GM23338 (cell line): Measurements from ENCODE around the gene SUGCT. TPM values are rescaled to one million over a fixed set of nuclear protein-coding genes. Genes with fewer than 3 reads are reported as not detected.

Experiments
- ATAC-seq: fragments of 200-7000 bp; cut with Tn5 transposase; 3 replicates; pipeline ENCODE4 v1.9.1; 2020
- DNase-seq: peaks from one replicate; pipeline ENCODE4 v3.0.0-alpha.2; 2015; ENCODE audit warnings: low spot score
- H2AFZ ChIP-seq: fragments of 200-600 bp; sonication (generic); 2 replicates; pipeline ENCODE4 v1.8.0; 2016; ENCODE audit warnings: antibody characterized with exemption, mild to moderate bottlenecking, moderate library complexity
- H3F3A ChIP-seq: fragments of 200-600 bp; sonication (generic); replicated peaks from 2 replicates; pipeline ENCODE4 v1.8.0; 2017; ENCODE audit warnings: antibody characterized with exemption, mixed run types, low read depth
- H3K27ac ChIP-seq: fragments of 200-600 bp; sonication (generic); 2 replicates; pipeline ENCODE4 v1.6.1; 2016; ENCODE audit warnings: low read depth
- H3K27me3 ChIP-seq: fragments of 200-600 bp; sonication (generic); 2 replicates; pipeline ENCODE4 v1.8.0; 2016; ENCODE audit warnings: mild to moderate bottlenecking, mixed run types, moderate library complexity; ENCODE audit not compliant: insufficient read depth
- H3K36me3 ChIP-seq: fragments of 200-600 bp; sonication (generic); 2 replicates; pipeline ENCODE4 v1.8.0; 2016; ENCODE audit warnings: mild to moderate bottlenecking; ENCODE audit not compliant: insufficient read depth
- H3K4me1 ChIP-seq: fragments of 200-600 bp; sonication (generic); 2 replicates; pipeline ENCODE4 v1.8.0; 2016; ENCODE audit warnings: mild to moderate bottlenecking, moderate library complexity; ENCODE audit not compliant: insufficient read depth
- H3K4me2 ChIP-seq: fragments of 200-600 bp; sonication (generic); 2 replicates; pipeline ENCODE4 v1.7.1; 2017; ENCODE audit warnings: mixed run types
- H3K4me3 ChIP-seq: fragments of 200-600 bp; sonication (generic); 2 replicates; pipeline ENCODE4 v1.6.1; 2016; ENCODE audit warnings: mixed run types
- H3K79me2 ChIP-seq: fragments of 200-600 bp; sonication (generic); replicated peaks from 2 replicates; pipeline ENCODE4 v1.8.0; 2017; ENCODE audit warnings: mild to moderate bottlenecking; ENCODE audit not compliant: insufficient read depth
- H3K9me2 ChIP-seq: fragments of 200-600 bp; sonication (generic); 2 replicates; pipeline ENCODE4 v1.8.0; 2017; ENCODE audit not compliant: insufficient read depth
- H4K20me1 ChIP-seq: fragments of 200-600 bp; sonication (generic); replicated peaks from 2 replicates; pipeline ENCODE4 v1.8.0; 2017; ENCODE audit warnings: mild to moderate bottlenecking; ENCODE audit not compliant: insufficient read depth
- H3K27ac Mint-ChIP-seq: 2 replicates; pipeline ENCODE4 v1.8.0; 2020; ENCODE audit warnings: inconsistent platforms, mild to moderate bottlenecking, moderate library complexity, mixed read lengths
- H3K27me3 Mint-ChIP-seq: 3 replicates; pipeline ENCODE4 v1.8.0; 2022; ENCODE audit warnings: low read depth, mild to moderate bottlenecking, moderate library complexity, mixed read lengths, inconsistent platforms; ENCODE audit not compliant: insufficient read depth, poor library complexity
- H3K36me3 Mint-ChIP-seq: 3 replicates; pipeline ENCODE4 v1.8.0; 2021; ENCODE audit warnings: low read depth, mild to moderate bottlenecking, inconsistent platforms, moderate library complexity, mixed read lengths
- H3K4me1 Mint-ChIP-seq: 3 replicates; pipeline ENCODE4 v1.8.0; 2020; ENCODE audit warnings: mild to moderate bottlenecking, inconsistent platforms, mixed read lengths
- H3K4me3 Mint-ChIP-seq: 3 replicates; pipeline ENCODE4 v1.8.0; 2021; ENCODE audit warnings: moderate library complexity, mild to moderate bottlenecking, inconsistent platforms, mixed read lengths
- H3K9me3 Mint-ChIP-seq: 3 replicates; pipeline ENCODE4 v1.8.0; 2020; ENCODE audit warnings: moderate library complexity, mild to moderate bottlenecking, inconsistent platforms, mixed read lengths
- EZH2phosphoT487 ChIP-seq: fragments of 200-600 bp; sonication (generic); IDR thresholded peaks from one replicate; pipeline ENCODE4 v1.8.1; 2018; ENCODE audit warnings: antibody characterized with exemption; ENCODE audit not compliant: unreplicated experiment
- JUNB ChIP-seq: IDR thresholded peaks from one replicate; pipeline ENCODE4 v1.6.1; 2016; ENCODE audit warnings: antibody characterized with exemption; ENCODE audit not compliant: unreplicated experiment
- POLR2AphosphoS5 ChIP-seq: IDR thresholded peaks from 2 replicates; pipeline ENCODE4 v1.6.1; 2016; ENCODE audit warnings: antibody characterized with exemption, low read depth
- REST ChIP-seq: IDR thresholded peaks from one replicate; pipeline ENCODE4 v1.6.1; 2018; ENCODE audit warnings: antibody characterized with exemption; ENCODE audit not compliant: unreplicated experiment
- ZNF462 ChIP-seq: fragments of 250-450 bp; sonication (Bioruptor Pico); IDR thresholded peaks from 2 replicates; pipeline ENCODE4 v1.5.0; 2020; ENCODE audit warnings: mild to moderate bottlenecking, moderate library complexity
- polyA plus RNA-seq: library from polyadenylated mRNA; unstranded; fragments of >200 nt; fragmentation: Nextera tagmentation; extraction: Ambion mirVana; gene quantifications from 2 replicates; pipeline ENCODE4 v1.2.1, GENCODE V29; 2016
- total RNA-seq: library from RNA; depleted of rRNA; stranded (reverse); fragments of >200 nt; shearing (Covaris generic); gene quantifications from 2 replicates; pipeline ENCODE4 v1.2.3, GENCODE V29; 2014

SUGCT gene
- total and polyA plus RNA-seq, 2 experiments from 2014 or later: 4.2 to 5.6 TPM

- ATAC-seq: no peak
- Histone ChIP-seq H3K27me3 (no peaks in the 10 kb centered on the region), H3K4me1 (no peaks in the 10 kb centered on the region), H4K20me1 (no peaks in the 10 kb centered on the region), H3K4me2 (no peak overlapping the region), H3K27ac (no peak overlapping the region), H3F3A (no peaks in the 10 kb centered on the region), H3K36me3 (no peaks in the 10 kb centered on the region), H3K79me2 (no peaks in the 10 kb centered on the region), H3K9me2 (no peaks in the 10 kb centered on the region), H3K4me3 (no peak overlapping the region), H2AFZ (no peak overlapping the region)
- no peaks in the 10 kb centered on the region for H3K36me3 Mint-ChIP-seq
- H3K4me1 Mint-ChIP-seq: no peaks in the 10 kb centered on the region
- no peaks in the 10 kb centered on the region for H3K9me3 Mint-ChIP-seq
- no peaks in the 10 kb centered on the region for H3K27me3 Mint-ChIP-seq
- no peak overlapping the region for H3K27ac Mint-ChIP-seq
- no peak for DNase-seq
- H3K4me3 Mint-ChIP-seq: no peak overlapping the region
- TF ChIP-seq EZH2phosphoT487: no peak
- no peak for TF ChIP-seq REST
- no peak for TF ChIP-seq JUNB
- TF ChIP-seq ZNF462 (CRISPR knock-in tag): no peak
- TF ChIP-seq POLR2AphosphoS5: no peak
Observed at GRCh38 chr7:40499718-40500117, 364.9 kb downstream of the SUGCT start.
